GM21723 (cell line): ENCODE results near the gene IGSF3.
"Not testable (repeated sequence)": the region's sequence is repeated elsewhere in the genome, so short reads cannot be mapped to it uniquely, and the experiment has no call there.

Source experiments
- ATAC-seq: cut with Tn5 transposase; IDR thresholded peaks from one replicate; pipeline ENCODE4 v1.9.1; 2021; ENCODE audit warnings: mild to moderate bottlenecking, moderate library complexity; ENCODE audit not compliant: unreplicated experiment

IGSF3 gene

GRCh38 chr1:116664366-116664977, 3.1 kb downstream of the IGSF3 start:
- no peak for ATAC-seq

- no peak for ATAC-seq
These were observed 3.7 kb downstream of the IGSF3 start for GRCh38 chr1:116663821-116664220.

- ATAC-seq: no peak
These were observed 5.9 kb downstream of the IGSF3 start for GRCh38 chr1:116661633-116662032.

- not testable (repeated sequence) for ATAC-seq
These were observed 8.9 kb downstream of the IGSF3 start for GRCh38 chr1:116658645-116659044.

DNA sequence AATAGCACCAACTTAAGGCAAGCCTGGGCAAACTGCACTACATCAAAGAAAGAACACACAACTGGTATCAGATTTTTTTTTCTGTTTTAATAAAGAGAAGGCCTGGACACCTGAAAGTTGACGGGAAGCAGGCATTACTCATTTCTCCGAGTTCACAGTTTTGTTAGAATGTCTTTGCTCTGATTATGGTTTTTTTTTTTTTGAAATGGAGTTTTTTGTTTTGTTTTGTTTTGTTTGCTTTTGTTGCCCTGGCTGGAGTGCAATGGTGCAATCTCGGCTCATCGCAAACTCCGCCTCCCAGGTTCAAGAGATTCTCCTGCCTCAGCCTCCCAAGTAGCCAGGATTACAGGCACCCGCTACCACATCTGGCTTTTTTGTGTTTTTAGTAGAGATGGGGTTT, 9.7 kb downstream of the IGSF3 start:
- not testable (repeated sequence) for ATAC-seq

- no peak for ATAC-seq
These were observed 13.2 kb downstream of the IGSF3 start for GRCh38 chr1:116654351-116654750.

DNA sequence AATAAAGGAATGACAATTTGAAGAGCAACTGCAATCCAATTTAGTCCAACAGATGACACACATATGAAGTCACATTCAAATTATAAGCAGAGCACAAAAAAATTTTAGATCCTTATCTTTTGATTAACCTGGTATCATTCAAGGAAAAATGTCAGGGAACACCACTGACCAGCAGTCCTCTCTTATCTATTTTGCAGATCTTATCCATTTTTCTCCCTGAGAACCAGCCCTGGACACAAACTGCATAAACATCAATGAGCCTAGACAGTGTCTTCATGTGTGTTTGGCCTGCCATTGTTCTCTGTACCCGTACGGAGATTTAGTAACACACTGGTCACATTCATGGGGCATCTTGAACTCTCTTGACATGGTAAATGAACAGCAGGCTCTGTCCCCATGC, 14.9 kb downstream of the IGSF3 start:
- not testable (repeated sequence) for ATAC-seq

DNA sequence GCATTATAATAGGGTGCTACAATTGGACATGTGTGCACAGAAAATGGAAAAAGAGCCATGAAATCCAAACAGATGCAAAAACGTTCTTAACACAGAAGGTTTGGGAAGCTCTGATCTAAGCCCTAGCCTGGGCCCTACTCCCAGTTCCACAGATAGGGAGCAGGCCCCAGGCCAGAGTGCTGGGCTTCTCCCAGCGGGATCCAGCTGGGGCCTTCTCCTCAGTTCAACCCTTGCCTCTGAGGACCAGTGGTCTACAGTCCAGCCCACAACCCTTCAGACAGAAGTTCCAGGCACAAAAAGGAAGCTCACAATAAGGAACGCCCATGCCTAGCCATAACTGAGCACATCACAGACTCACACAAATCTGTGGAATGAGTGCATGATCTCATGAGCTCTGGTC, 16.8 kb downstream of the IGSF3 start:
- not testable (repeated sequence) for ATAC-seq

DNA sequence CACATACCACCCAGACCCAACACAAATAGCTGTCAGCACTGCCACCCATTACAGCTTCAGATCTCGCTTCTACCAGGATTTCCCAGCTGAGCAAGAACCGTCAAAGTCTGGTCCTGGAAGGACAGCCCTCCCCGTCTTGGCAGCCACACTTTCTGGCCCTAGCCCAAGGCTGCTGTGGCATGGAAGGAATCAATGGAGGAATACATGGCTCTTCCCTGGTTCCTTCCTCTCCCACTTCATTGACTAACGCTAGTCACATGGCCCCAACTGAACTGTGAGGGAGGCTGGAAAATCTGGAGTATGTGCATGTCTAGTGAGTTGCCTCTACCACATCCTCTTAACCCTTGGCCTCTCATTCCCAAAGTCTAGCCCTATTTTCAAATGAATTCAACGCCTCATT, 18.5 kb downstream of the IGSF3 start:
- ATAC-seq: not testable (repeated sequence)

GRCh38 chr1:116648325-116648724, 19.2 kb downstream of the IGSF3 start:
- not testable (repeated sequence) for ATAC-seq

- ATAC-seq: not testable (repeated sequence)
These were observed 20.3 kb downstream of the IGSF3 start for GRCh38 chr1:116647186-116647585.

- not testable (repeated sequence) for ATAC-seq
These were observed 20.8 kb downstream of the IGSF3 start for GRCh38 chr1:116646673-116647170.

- ATAC-seq: not testable (repeated sequence)
These were observed 21.5 kb downstream of the IGSF3 start for GRCh38 chr1:116645802-116646672.

GRCh38 chr1:116644993-116645392, 22.5 kb downstream of the IGSF3 start:
- ATAC-seq: not testable (repeated sequence)

GRCh38 chr1:116644096-116644495, 23.4 kb downstream of the IGSF3 start:
- not testable (repeated sequence) for ATAC-seq

DNA sequence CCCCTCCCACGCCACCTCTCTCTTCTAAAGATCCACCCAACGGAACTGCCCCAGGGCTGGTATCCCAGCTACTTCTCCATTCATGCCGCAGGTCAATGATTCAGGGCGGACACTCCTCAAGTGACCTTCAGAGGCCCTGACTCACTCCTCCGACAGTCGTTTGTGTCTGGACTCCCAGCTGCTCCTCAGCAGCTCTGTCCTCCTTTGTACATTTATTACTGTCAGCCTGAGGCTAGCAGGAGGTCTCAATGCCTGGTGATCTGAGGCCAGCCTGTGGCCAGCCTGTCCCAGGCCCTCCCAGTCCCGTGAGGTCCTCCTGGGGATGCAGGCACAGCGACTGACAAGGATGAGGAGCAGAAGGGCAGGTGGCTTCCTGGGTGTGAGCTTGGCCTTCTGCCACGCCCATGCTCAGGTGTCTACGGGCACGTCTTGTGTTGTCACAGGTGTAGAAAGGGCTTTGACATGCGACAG, 24.2 kb downstream of the IGSF3 start:
- not testable (repeated sequence) for ATAC-seq

DNA sequence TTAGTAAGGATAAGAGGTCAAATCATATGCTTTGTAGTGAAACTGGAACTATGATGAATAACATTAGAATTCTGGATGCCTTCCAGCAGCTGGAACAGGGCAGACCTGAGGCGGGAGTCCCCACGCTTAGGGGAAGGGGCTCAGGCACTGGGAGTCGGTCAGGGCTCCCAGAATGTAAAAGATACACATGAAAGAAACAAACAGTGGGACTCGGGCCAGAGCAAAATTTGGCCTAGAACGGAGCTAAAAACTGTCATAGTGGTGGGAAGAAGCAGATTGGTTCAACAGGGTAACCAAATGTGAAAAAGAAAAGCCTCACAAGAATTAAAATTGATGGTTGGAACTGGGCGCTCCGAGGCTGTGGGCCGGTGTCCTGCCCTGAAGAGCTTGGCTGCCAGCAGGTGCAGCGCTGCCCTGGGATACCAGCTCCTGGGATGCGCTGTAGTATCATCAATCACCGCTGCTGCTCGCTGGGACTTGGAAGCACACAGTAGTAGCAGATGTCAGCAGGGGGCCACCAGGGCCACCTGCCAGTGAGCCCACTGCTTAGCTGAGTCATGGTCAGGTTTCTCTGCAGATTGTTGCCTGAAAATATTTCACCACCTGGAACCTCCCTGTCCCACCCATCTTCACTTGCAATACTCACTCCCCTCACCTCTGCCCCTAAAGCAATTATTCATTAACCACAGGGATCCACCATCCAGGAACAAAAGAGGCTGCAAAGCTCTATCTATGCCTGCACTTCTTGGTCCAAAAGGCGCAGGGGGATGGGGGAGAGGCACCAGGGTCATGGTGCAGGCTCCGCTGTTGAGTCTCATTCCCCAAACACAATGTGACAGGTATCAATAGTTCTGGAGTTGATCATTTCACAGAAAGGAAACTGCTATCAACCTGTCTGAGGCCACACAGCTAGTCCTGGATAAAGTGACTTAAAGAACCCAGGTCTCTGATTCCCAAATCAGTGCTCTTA, 24.9 kb downstream of the IGSF3 start:
- ATAC-seq: not testable (repeated sequence)

DNA sequence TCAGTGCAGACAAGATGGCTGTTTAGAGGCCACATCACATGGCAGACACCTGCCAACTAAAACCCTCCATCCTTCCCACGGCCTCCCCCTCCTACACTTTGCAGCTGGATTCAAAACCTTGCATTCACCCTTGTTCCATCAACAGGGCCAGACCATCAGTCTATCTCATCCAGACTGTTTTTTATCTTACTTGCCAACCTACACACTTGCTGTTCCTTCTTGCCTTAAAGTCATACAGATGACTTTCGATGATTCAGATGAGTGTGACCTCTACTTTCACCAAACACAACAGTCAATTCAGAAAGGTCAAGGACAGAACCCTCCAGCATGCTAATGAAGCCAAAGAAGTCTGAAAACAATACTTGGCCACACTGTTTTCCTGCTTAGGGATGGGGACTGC, 29.9 kb downstream of the IGSF3 start:
- ATAC-seq: not testable (repeated sequence)

DNA sequence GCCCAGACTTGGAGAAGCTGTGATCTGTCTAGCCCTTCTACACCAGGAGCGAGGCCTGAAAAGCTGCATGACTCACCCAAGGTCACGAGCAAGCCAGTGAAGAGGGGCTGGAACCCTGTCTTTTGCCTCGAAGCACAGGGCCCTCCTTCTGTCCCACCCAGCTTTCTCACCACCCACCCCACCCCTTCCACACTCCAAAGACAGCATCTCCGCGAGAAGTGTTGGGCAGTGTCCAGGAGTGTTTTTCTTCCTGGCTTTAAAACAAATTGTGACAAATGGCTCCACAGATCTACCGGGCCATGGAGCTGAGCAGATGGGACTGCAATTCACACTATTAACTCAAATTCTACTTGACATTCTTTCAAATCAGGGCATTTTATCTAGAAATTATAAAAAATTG, 30.9 kb downstream of the IGSF3 start:
- ATAC-seq: not testable (repeated sequence)

- ATAC-seq: not testable (repeated sequence)
These were observed 33.1 kb downstream of the IGSF3 start for GRCh38 chr1:116634386-116634785.
